HG03039 (cell line): ENCODE data around the gene NTRK1.

ENCODE experiments used
- ATAC-seq: cut with Tn5 transposase; IDR thresholded peaks from one replicate; pipeline ENCODE4 v1.9.1; 2021; ENCODE audit warnings: mild to moderate bottlenecking, moderate library complexity; ENCODE audit not compliant: unreplicated experiment

Gene NTRK1

GRCh38 chr1:156836892-156837291, 23.8 kb upstream of the NTRK1 start:
- no peak for ATAC-seq

- ATAC-seq: no peak
Measured at GRCh38 chr1:156838972-156839371, 21.7 kb upstream of the NTRK1 start.

GRCh38 chr1:156839426-156840109, 21.1 kb upstream of the NTRK1 start:
- ATAC-seq: no peak

- ATAC-seq: no peak
Measured at GRCh38 chr1:156840186-156840897, 20.3 kb upstream of the NTRK1 start.

GRCh38 chr1:156840898-156841279, 19.8 kb upstream of the NTRK1 start:
- no peak for ATAC-seq

- no peak for ATAC-seq
Measured at GRCh38 chr1:156841295-156841855, 19.3 kb upstream of the NTRK1 start.

- ATAC-seq: no peak
Measured at GRCh38 chr1:156842618-156843300, 17.9 kb upstream of the NTRK1 start.

GRCh38 chr1:156844102-156844501, 16.6 kb upstream of the NTRK1 start:
- ATAC-seq: no peak

GRCh38 chr1:156844638-156845037, 16.0 kb upstream of the NTRK1 start:
- ATAC-seq: no peak

GRCh38 chr1:156845055-156845952, 15.4 kb upstream of the NTRK1 start:
- no peak for ATAC-seq

- ATAC-seq: no peak
Measured at GRCh38 chr1:156845953-156846545, 14.6 kb upstream of the NTRK1 start.

GRCh38 chr1:156846643-156847042, 14.0 kb upstream of the NTRK1 start:
- no peak for ATAC-seq

- no peak for ATAC-seq
Measured at GRCh38 chr1:156847591-156848460, 12.8 kb upstream of the NTRK1 start.

- ATAC-seq: no peak
Measured at GRCh38 chr1:156848461-156849150, 12.1 kb upstream of the NTRK1 start.

- no peak for ATAC-seq
Measured at GRCh38 chr1:156849151-156849496, 11.5 kb upstream of the NTRK1 start.

- ATAC-seq: no peak
Measured at GRCh38 chr1:156851779-156852417, 8.8 kb upstream of the NTRK1 start.

- no peak for ATAC-seq
Measured at GRCh38 chr1:156852418-156852874, 8.2 kb upstream of the NTRK1 start.

GRCh38 chr1:156853761-156854160, 6.9 kb upstream of the NTRK1 start:
- ATAC-seq: no peak
